GM12878 (cell line): ENCODE data around the gene RAP1GAP2. TPM values are rescaled to one million over a fixed set of nuclear protein-coding genes. Genes with fewer than 3 reads are reported as not detected.

ENCODE experiments used
- ATAC-seq: fragments of 200-7000 bp; cut with Tn5 transposase; 3 replicates; pipeline ENCODE4 v1.9.1; 2020; ENCODE audit warnings: mild to moderate bottlenecking, moderate library complexity
- BruUV-seq: library from RNA; stranded (reverse); fragments of 400-500 nt; replicated peaks from 2 replicates; lab custom pipeline; 2021; lab: Mats Ljungman, UMichigan
- CTCF ChIA-PET: fragments of 300-600 bp; sonication (Branson Sonifier 250); formaldehyde crosslinking; extraction: SDS; loops from one replicate; lab custom pipeline; 2021; ENCODE audit warnings: inconsistent platforms; lab: Yijun Ruan, JAX
- POLR2A ChIA-PET: fragments of 350-600 bp; formaldehyde crosslinking; extraction: SDS; loops from one replicate; lab custom pipeline; 2021; ENCODE audit warnings: inconsistent platforms; lab: Charles Lee
- RAD21 ChIA-PET: fragments of 300-600 bp; sonication (Branson Sonifier 250); formaldehyde crosslinking; loops from one replicate; lab custom pipeline; 2023; ENCODE audit warnings: antibody characterized with exemption; ENCODE audit not compliant: unreplicated experiment; lab: Charles Lee
- SMC1A ChIA-PET: fragments of 300-600 bp; sonication (Branson Sonifier 250); formaldehyde crosslinking; loops from one replicate; lab custom pipeline; 2023; ENCODE audit not compliant: unreplicated experiment, uncharacterized antibody; lab: Charles Lee
- DNase-seq: peaks from one replicate; pipeline ENCODE4 v3.0.0-alpha.2; 2011; ENCODE audit warnings: low read depth, low spot score
- FAIRE-seq: peaks from 3 replicates; lab custom pipeline; 2011; peaks lifted over from hg19 to GRCh38; lab: Jason Lieb, UNC
- H2AFZ ChIP-seq: 2 replicates; pipeline ENCODE4 v1.6.0; 2011; ENCODE audit warnings: low read depth, low read length, control low read depth; ENCODE audit not compliant: control insufficient read depth
- H3K27ac ChIP-seq: 2 replicates; pipeline ENCODE4 v1.5.1; 2011; ENCODE audit warnings: control low read depth; ENCODE audit not compliant: control insufficient read depth, insufficient read depth
- H3K27me3 ChIP-seq, 2 experiments: replicated peaks in 1 of 2; 2 replicates each; pipeline versions ENCODE4 v1.6.0 to v1.6.1; 2011; ENCODE audit warnings: low read length in 1 of 2; ENCODE audit not compliant: control insufficient read depth in 2 of 2, insufficient read depth in 2 of 2
- H3K36me3 ChIP-seq, 2 experiments: 2 replicates each; pipeline ENCODE4 v1.5.1; 2011; ENCODE audit warnings: low read length in 1 of 2; ENCODE audit not compliant: control insufficient read depth in 2 of 2, insufficient read depth in 2 of 2
- H3K4me1 ChIP-seq: 2 replicates; pipeline ENCODE4 v1.6.1; 2011; ENCODE audit warnings: mild to moderate bottlenecking, low read length, moderate library complexity, mixed read lengths; ENCODE audit not compliant: control insufficient read depth, insufficient read depth
- H3K4me2 ChIP-seq: 2 replicates; pipeline ENCODE4 v1.6.0; 2011; ENCODE audit warnings: control low read depth; ENCODE audit not compliant: control insufficient read depth, insufficient read depth
- H3K4me3 ChIP-seq: fragments of 200-600 bp; sonication (generic); 2 replicates; pipeline ENCODE4 v1.5.1; 2016
- H3K79me2 ChIP-seq: 2 replicates; pipeline ENCODE4 v1.6.0; 2011; ENCODE audit warnings: low read length; ENCODE audit not compliant: control insufficient read depth, insufficient read depth
- H3K9ac ChIP-seq: 2 replicates; pipeline ENCODE4 v1.8.0; 2011; ENCODE audit warnings: low read length, control low read depth, mixed read lengths; ENCODE audit not compliant: control insufficient read depth, insufficient read depth
- H3K9me3 ChIP-seq: replicated peaks from 3 replicates; pipeline ENCODE4 v1.5.1; 2011; ENCODE audit warnings: mild to moderate bottlenecking, low read length; ENCODE audit not compliant: control insufficient read depth, insufficient read depth
- H4K20me1 ChIP-seq: 2 replicates; pipeline ENCODE4 v1.6.0; 2011; ENCODE audit not compliant: control insufficient read depth, insufficient read depth
- ATF7 ChIP-seq: fragments of 450-650 bp; IDR thresholded peaks from 2 replicates; pipeline ENCODE4 v1.6.1; 2016; ENCODE audit warnings: low read depth, mild to moderate bottlenecking
- BRCA1 ChIP-seq: IDR thresholded peaks from 2 replicates; pipeline ENCODE4 v1.6.1; 2011; ENCODE audit warnings: low read depth, low read length, improper control_type of control experiment
- CBFB ChIP-seq: IDR thresholded peaks from 2 replicates; pipeline ENCODE4 v1.6.1; 2016; ENCODE audit warnings: antibody characterized with exemption, low read depth
- CREB1 ChIP-seq: IDR thresholded peaks from 2 replicates; pipeline ENCODE4 v1.6.1; 2012; ENCODE audit warnings: low read depth, mild to moderate bottlenecking, inconsistent platforms
- FOXM1 ChIP-seq: IDR thresholded peaks from 2 replicates; pipeline ENCODE4 v1.6.1; 2012; ENCODE audit warnings: low read depth, mild to moderate bottlenecking, inconsistent platforms, low read length, moderate library complexity
- GATAD2B ChIP-seq: fragments of 450-650 bp; conservative IDR thresholded peaks from 2 replicates; pipeline ENCODE4 v1.6.1; 2017; ENCODE audit warnings: low read depth, mild to moderate bottlenecking, moderate library complexity
- KAT2A ChIP-seq: conservative IDR thresholded peaks from 2 replicates; pipeline ENCODE4 v1.6.1; 2011; ENCODE audit warnings: low read depth, low read length; ENCODE audit not compliant: control insufficient read depth
- KLF5 ChIP-seq: fragments of 450-650 bp; IDR thresholded peaks from 2 replicates; pipeline ENCODE4 v1.6.1; 2014; ENCODE audit warnings: mild to moderate bottlenecking; ENCODE audit not compliant: partially characterized antibody
- LARP7 ChIP-seq: fragments of 450-650 bp; IDR thresholded peaks from 2 replicates; pipeline ENCODE4 v1.6.1; 2017; ENCODE audit warnings: mild to moderate bottlenecking
- NR2C2 ChIP-seq: IDR thresholded peaks from 2 replicates; pipeline ENCODE4 v1.6.1; 2011; ENCODE audit warnings: borderline replicate concordance, low read depth; ENCODE audit not compliant: control insufficient read depth, insufficient read length
- PAX5 ChIP-seq: IDR thresholded peaks from 2 replicates; pipeline ENCODE4 v1.6.1; 2011; ENCODE audit warnings: low read depth, low read length, borderline replicate concordance
- PML ChIP-seq: IDR thresholded peaks from 2 replicates; pipeline ENCODE4 v1.6.1; 2012; ENCODE audit warnings: low read length, inconsistent platforms
- POLR2A ChIP-seq: IDR thresholded peaks from 2 replicates; pipeline ENCODE4 v1.6.1; 2011; ENCODE audit warnings: low read depth, mild to moderate bottlenecking, low read length
- POLR2AphosphoS5 ChIP-seq: IDR thresholded peaks from 2 replicates; pipeline ENCODE4 v1.6.1; 2011; ENCODE audit warnings: mild to moderate bottlenecking, low read length, inconsistent platforms
- RBBP5 ChIP-seq: fragments of 200-600 bp; sonication (generic); conservative IDR thresholded peaks from 2 replicates; pipeline ENCODE4 v1.6.1; 2016
- SMARCA5 ChIP-seq: fragments of 450-650 bp; IDR thresholded peaks from 2 replicates; pipeline ENCODE4 v1.6.1; 2017; ENCODE audit warnings: mild to moderate bottlenecking
- STAT3 ChIP-seq: IDR thresholded peaks from 2 replicates; pipeline ENCODE4 v1.6.1; 2011; ENCODE audit warnings: low read depth, low read length, improper control_type of control experiment
- WRNIP1 ChIP-seq: IDR thresholded peaks from 2 replicates; pipeline ENCODE4 v1.6.1; 2011; ENCODE audit warnings: low read depth, low read length, improper control_type of control experiment, borderline replicate concordance
- WGBS: methylation state at CpG from one replicate; pipeline ENCODE4 v1.1.6; 2016; ENCODE audit warnings: low lambda C conversion rate; ENCODE audit not compliant: insufficient replicate concordance, insufficient coverage; ENCODE audit errors: missing lambda C conversion rate; 5-methylcytosine and 5-hydroxymethylcytosine counted together
- in situ Hi-C: fragments of 300-500 bp; cut with MboI; formaldehyde crosslinking; loops from 9 replicates; pipeline ENCODE4 v1.14.3; 2018; ENCODE audit warnings: mixed read lengths
- intact Hi-C: fragments of 100-400 bp; cut with micrococcal nuclease; formaldehyde crosslinking; loops from one replicate; pipeline ENCODE4 v1.14.2; 2022; ENCODE audit not compliant: unreplicated experiment
- polyA plus RNA-seq, 11 experiments: library from polyadenylated mRNA; depleted of rRNA in 4 of 11; unstranded in 6 of 11; stranded (reverse) in 5 of 11; fragments of >200 nt; fragmentation: Nextera tagmentation in 4 of 11; fragmentation: Illumina TruSeq in 1 of 11; extraction: Ambion mirVana in 4 of 11; extraction: Trizol in 1 of 11; gene quantifications; 1 replicate in 1 of 11; 2 replicates in 10 of 11; pipeline versions ENCODE4 v1.2.1 to v1.2.3, GENCODE V29; 2011 to 2016; ENCODE audit warnings: inconsistent platforms in 2 of 11, missing spikeins in 2 of 11, low read depth in 1 of 11
- total RNA-seq, 4 experiments: library from RNA; depleted of rRNA in 3 of 4; stranded (reverse); fragments of >200 nt in 3 of 4; fragmentation: Illumina TruSeq in 1 of 4; extraction: Trizol in 1 of 4; gene quantifications; 2 replicates each; pipeline versions ENCODE4 v1.2.1 to v1.2.3, GENCODE V29; 2013 to 2021
- TF ChIP-seq, protein P1 (sequence below): IDR thresholded peaks from 2 replicates; pipeline ENCODE4 v1.6.1; 2011; ENCODE audit warnings: low read depth, low read length, improper control_type of control experiment, borderline replicate concordance
- TF ChIP-seq, protein P2 (sequence below): IDR thresholded peaks from 2 replicates; pipeline ENCODE4 v1.6.1; 2011; ENCODE audit warnings: borderline replicate concordance, low read depth, mild to moderate bottlenecking, moderate library complexity, low read length; ENCODE audit not compliant: insufficient read depth, poor library complexity, severe bottlenecking
- TF ChIP-seq, protein P3 (sequence below): IDR thresholded peaks from 2 replicates; pipeline ENCODE4 v1.6.1; 2012; ENCODE audit warnings: low read depth, low read length, improper control_type of control experiment

The RAP1GAP2 gene
- total and polyA plus RNA-seq, 10 of the 15 experiments (the other 5 are each of a cell fraction or from before 2014, with no cell fraction given) = 0.03 to 0.95 (median 0.49) TPM; not detected in 2

DNA sequence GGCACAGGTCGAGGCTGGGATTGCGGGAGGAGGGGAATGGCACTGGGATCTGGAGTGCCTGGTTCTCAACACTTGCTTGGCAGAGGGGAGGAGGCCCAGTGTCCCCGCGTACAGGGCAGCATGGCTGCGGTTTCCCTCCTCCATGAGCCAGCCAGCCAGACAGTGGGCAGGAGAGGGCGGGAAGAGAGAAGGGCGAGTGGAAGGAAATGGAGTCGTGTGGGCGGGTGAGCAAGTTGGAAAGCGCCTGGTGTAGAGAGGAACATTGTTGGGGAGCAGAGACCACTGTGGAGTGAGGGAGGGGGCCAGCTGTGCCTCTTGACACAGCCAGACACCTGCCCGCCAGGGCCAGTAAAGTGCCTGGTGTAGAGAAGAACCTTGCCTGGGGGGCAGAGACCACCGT, 136.7 kb downstream of the RAP1GAP2 start (continued):
- no peak for TF ChIP-seq GATAD2B
- no peak for TF ChIP-seq PML
- no peak for TF ChIP-seq NR2C2
- TF ChIP-seq STAT3 = no peak
- no peak for TF ChIP-seq BRCA1
- no peak for TF ChIP-seq ATF7
- TF ChIP-seq FOXM1 = no peak
- no peak for TF ChIP-seq POLR2AphosphoS5
- TF ChIP-seq KLF5 = no peak
- TF ChIP-seq, protein P1, sequence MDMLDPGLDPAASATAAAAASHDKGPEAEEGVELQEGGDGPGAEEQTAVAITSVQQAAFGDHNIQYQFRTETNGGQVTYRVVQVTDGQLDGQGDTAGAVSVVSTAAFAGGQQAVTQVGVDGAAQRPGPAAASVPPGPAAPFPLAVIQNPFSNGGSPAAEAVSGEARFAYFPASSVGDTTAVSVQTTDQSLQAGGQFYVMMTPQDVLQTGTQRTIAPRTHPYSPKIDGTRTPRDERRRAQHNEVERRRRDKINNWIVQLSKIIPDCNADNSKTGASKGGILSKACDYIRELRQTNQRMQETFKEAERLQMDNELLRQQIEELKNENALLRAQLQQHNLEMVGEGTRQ = no peak

DNA sequence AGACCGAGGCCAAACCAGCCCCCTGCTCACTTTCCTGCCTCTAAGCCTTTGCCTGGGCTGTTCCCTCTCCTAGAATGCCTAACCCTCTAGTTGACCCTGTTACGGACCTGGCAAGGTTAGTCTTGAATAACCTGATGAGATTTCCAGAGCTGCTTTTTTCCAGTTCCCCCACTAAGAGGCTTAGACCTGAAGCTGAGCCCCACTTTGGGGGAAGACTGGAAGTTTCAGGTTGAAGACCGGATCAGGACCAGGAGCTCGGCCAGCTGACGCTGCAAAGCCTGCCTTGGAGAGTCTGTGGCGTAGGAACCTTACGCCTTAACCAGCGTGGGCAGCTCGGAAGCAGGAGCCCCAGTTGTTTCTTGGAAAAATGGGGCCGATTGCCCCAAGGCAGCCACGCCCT, 137.4 kb downstream of the RAP1GAP2 start:
- Histone ChIP-seq H3K4me1 (no peaks in the 10 kb centered on the region), H3K27ac (no peak overlapping the region), H3K4me3 (no peak overlapping the region), H2AFZ (no peak overlapping the region), H4K20me1 (no peaks in the 10 kb centered on the region)
- in situ Hi-C loops = no loop called here
- TF ChIP-seq SMARCA5 (no peak), KAT2A (no peak), POLR2A (no peak), RBBP5 (no peak), CREB1 (no peak), CBFB (no peak), LARP7 (no peak), POLR2AphosphoS5 (no peak), PAX5 (no peak), WRNIP1 (no peak)
- TF ChIP-seq, protein P2, sequence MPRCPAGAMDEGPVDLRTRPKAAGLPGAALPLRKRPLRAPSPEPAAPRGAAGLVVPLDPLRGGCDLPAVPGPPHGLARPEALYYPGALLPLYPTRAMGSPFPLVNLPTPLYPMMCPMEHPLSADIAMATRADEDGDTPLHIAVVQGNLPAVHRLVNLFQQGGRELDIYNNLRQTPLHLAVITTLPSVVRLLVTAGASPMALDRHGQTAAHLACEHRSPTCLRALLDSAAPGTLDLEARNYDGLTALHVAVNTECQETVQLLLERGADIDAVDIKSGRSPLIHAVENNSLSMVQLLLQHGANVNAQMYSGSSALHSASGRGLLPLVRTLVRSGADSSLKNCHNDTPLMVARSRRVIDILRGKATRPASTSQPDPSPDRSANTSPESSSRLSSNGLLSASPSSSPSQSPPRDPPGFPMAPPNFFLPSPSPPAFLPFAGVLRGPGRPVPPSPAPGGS = no peak
- TF ChIP-seq, protein P3, sequence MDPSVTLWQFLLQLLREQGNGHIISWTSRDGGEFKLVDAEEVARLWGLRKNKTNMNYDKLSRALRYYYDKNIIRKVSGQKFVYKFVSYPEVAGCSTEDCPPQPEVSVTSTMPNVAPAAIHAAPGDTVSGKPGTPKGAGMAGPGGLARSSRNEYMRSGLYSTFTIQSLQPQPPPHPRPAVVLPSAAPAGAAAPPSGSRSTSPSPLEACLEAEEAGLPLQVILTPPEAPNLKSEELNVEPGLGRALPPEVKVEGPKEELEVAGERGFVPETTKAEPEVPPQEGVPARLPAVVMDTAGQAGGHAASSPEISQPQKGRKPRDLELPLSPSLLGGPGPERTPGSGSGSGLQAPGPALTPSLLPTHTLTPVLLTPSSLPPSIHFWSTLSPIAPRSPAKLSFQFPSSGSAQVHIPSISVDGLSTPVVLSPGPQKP = no peak
- TF ChIP-seq, all 136 proteins: peak for 0
- FAIRE-seq (no peak), DNase-seq (no peak), ATAC-seq (no peak)
- BruUV-seq = no TSS peak
- Histone ChIP-seq H3K4me2 (no peak overlapping the region), H3K36me3 (no peaks in the 10 kb centered on the region), H3K9ac (no peak overlapping the region), H3K9me3 (no peaks in the 10 kb centered on the region), H3K27me3 (peaks cover 1 to 2% of the 10 kb centered on the region in 2 experiments; a peak in 1 of 4 replicates), H3K79me2 (no peaks in the 10 kb centered on the region)
- ChIA-PET SMC1A (no interaction called here), POLR2A (no interaction called here), RAD21 (no interaction called here), CTCF (no interaction called here)
- 42% methylated on average over 11 of the region's 11 CpGs for WGBS
- intact Hi-C loops = loop anchor here (5.0 kb wide), 1 partner anchor 79 kb away; no protein-coding TSS in a partner anchor
